ENCODE results near the gene HIPK2. TPM values are rescaled to one million over a fixed set of nuclear protein-coding genes. Genes with fewer than 3 reads are reported as not detected.

Gene HIPK2
- total and polyA plus RNA-seq, 12 donors, result 19.7 to 203 (median 127) TPM

GRCh38 chr7:139658908-139659675 lies 118.7 kb downstream of the HIPK2 start:
- ATAC-seq, result peak in 6 of 8 donors; percentile 3 to 29 (median 20)
- intact Hi-C loops (cut with DNase I), result loop anchor here in 1 of 10 donors (10.0 kb wide), 1 partner anchor 46 kb away; no protein-coding TSS in a partner anchor

GRCh38 chr7:139658296-139658695 lies 119.5 kb downstream of the HIPK2 start:
- Histone ChIP-seq H3K27ac (peak overlapping the region in 8 of 10 donors; percentile 24 to 84 (median 64)), H3K4me3 (no peak overlapping the region), H3K9me3 (no peaks in the 10 kb centered on the region), H3K4me1 (peaks cover 28 to 100% (median 95%) of the 10 kb centered on the region in 9 donors), H3K36me3 (no peaks in the 10 kb centered on the region), H3K27me3 (no peaks in the 10 kb centered on the region)
- DNase-seq (no peak), ATAC-seq (no peak)
- no peak for TF ChIP-seq CTCF (IDR thresholded peaks at IDR 0.05)
- WGBS, 2 donors, result 63 to 73% methylated on average over 3 of the region's 3 CpGs
- intact Hi-C loops (cut with DNase I), result loop anchor here in 1 of 10 donors (10.0 kb wide), 1 partner anchor 47 kb away; no protein-coding TSS in a partner anchor

More at GRCh38 chr7:139658908-139659675, 118.7 kb downstream of the HIPK2 start:
- no peaks in the 10 kb centered on the region for H3K27me3 ChIP-seq
- peak overlapping the region; percentile 18 to 84 (median 57) for H3K27ac ChIP-seq
- peaks cover 28 to 100% (median 95%) of the 10 kb centered on the region in 9 donors for H3K4me1 ChIP-seq
- no peaks in the 10 kb centered on the region for H3K36me3 ChIP-seq
- H3K9me3 ChIP-seq, result no peaks in the 10 kb centered on the region
- WGBS, 2 donors, result 55 to 57% methylated on average over 14 of the region's 14 CpGs
- peak overlapping the region in 1 of 10 donors; percentile 2 for H3K4me3 ChIP-seq
- no peak for DNase-seq
- no peak for TF ChIP-seq CTCF (IDR thresholded peaks at IDR 0.05)

GRCh38 chr7:139657725-139658124 lies 120.1 kb downstream of the HIPK2 start:
- H3K27ac ChIP-seq, result peak overlapping the region in 6 of 10 donors; percentile 49 to 84 (median 70)
- H3K27me3 ChIP-seq, result no peaks in the 10 kb centered on the region
- no peaks in the 10 kb centered on the region for H3K9me3 ChIP-seq
- H3K4me1 ChIP-seq, result peaks cover 25 to 100% (median 94%) of the 10 kb centered on the region in 9 donors
- intact Hi-C loops (cut with DNase I), result loop anchor here in 1 of 10 donors (10.0 kb wide), 1 partner anchor 47 kb away; no protein-coding TSS in a partner anchor
- no peak overlapping the region for H3K4me3 ChIP-seq
- TF ChIP-seq CTCF (IDR thresholded peaks at IDR 0.05), result no peak
- DNase-seq (no peak), ATAC-seq (no peak)
- H3K36me3 ChIP-seq, result no peaks in the 10 kb centered on the region
- 65 to 68% methylated on average over 1 of the region's 1 CpG for WGBS, 2 donors

- peak overlapping the region in 5 of 10 donors; percentile 56 to 88 (median 80) for H3K27ac ChIP-seq
- no peaks in the 10 kb centered on the region for H3K36me3 ChIP-seq
- H3K27me3 ChIP-seq, result no peaks in the 10 kb centered on the region
- DNase-seq (no peak), ATAC-seq (no peak)
- peaks cover 25 to 100% (median 94%) of the 10 kb centered on the region in 9 donors for H3K4me1 ChIP-seq
- H3K4me3 ChIP-seq, result no peak overlapping the region
- intact Hi-C loops (cut with DNase I), result loop anchor here in 1 of 10 donors (10.0 kb wide), 1 partner anchor 48 kb away; no protein-coding TSS in a partner anchor
- TF ChIP-seq CTCF (IDR thresholded peaks at IDR 0.05), result no peak
- 67 to 71% methylated on average over 6 of the region's 6 CpGs for WGBS, 2 donors
- no peaks in the 10 kb centered on the region for H3K9me3 ChIP-seq
These were observed 121.4 kb downstream of the HIPK2 start for GRCh38 chr7:139656387-139656786.
